ENCODE data around the gene PEX16. TPM values are rescaled to one million over a fixed set of nuclear protein-coding genes. Genes with fewer than 3 reads are reported as not detected.

PEX16 gene
- total RNA-seq, 4 donors from 2014 or later: 20.0 to 26.7 (median 21.3) TPM

GRCh38 chr11:45864041-45864440 is 53.6 kb downstream of the PEX16 start:
- Histone ChIP-seq H3K9me3 (no peaks in the 10 kb centered on the region), H3K4me1 (peaks cover 7 to 31% (median 12%) of the 10 kb centered on the region in 3 donors), H3K27me3 (no peaks in the 10 kb centered on the region), H3K36me3 (peaks cover 6 to 89% of the 10 kb centered on the region in 2 donors), H3K27ac (no peak overlapping the region), H3K4me3 (no peak overlapping the region)
- ATAC-seq: no peak
- TF ChIP-seq EP300 (IDR thresholded peaks at IDR 0.05) (no peak), CTCF (IDR thresholded peaks at IDR 0.05) (no peak), POLR2AphosphoS5 (IDR thresholded peaks at IDR 0.05) (no peak), POLR2A (IDR thresholded peaks at IDR 0.05) (no peak)

GRCh38 chr11:45860764-45861510 is 56.7 kb downstream of the PEX16 start:
- WGBS, 2 donors (ENCODE audit: low coverage in 1 of 2): 66 to 70% methylated on average over 2 to 4 of the region's 10 CpGs
- peaks cover 6 to 79% of the 10 kb centered on the region in 2 donors for H3K36me3 ChIP-seq
- ATAC-seq: no peak
- peaks cover 28 to 63% (median 43%) of the 10 kb centered on the region in 3 donors for H3K4me1 ChIP-seq
- TF ChIP-seq EP300 (IDR thresholded peaks at IDR 0.05) (no peak), POLR2A (IDR thresholded peaks at IDR 0.05) (no peak)
- no peaks in the 10 kb centered on the region for H3K27me3 ChIP-seq
- no peak overlapping the region for H3K4me3 ChIP-seq
- H3K9me3 ChIP-seq: no peaks in the 10 kb centered on the region
- peak overlapping the region; percentile 84 to 99 (median 94) for H3K27ac ChIP-seq

- H3K4me1 ChIP-seq: peaks cover 29 to 68% (median 49%) of the 10 kb centered on the region in 3 donors
- ATAC-seq: no peak
- WGBS, 2 donors (ENCODE audit: low coverage in 1 of 2): 92 to 96% methylated on average over 3 to 4 of the region's 5 CpGs
- H3K4me3 ChIP-seq: no peak overlapping the region
- peaks cover 6 to 75% of the 10 kb centered on the region in 2 donors for H3K36me3 ChIP-seq
- no peak for TF ChIP-seq POLR2AphosphoS5 (IDR thresholded peaks at IDR 0.05)
- TF ChIP-seq EP300 (IDR thresholded peaks at IDR 0.05): no peak
- TF ChIP-seq POLR2A (IDR thresholded peaks at IDR 0.05): no peak
- TF ChIP-seq CTCF (IDR thresholded peaks at IDR 0.05): no peak
- no peaks in the 10 kb centered on the region for H3K27me3 ChIP-seq
- no peaks in the 10 kb centered on the region for H3K9me3 ChIP-seq
- H3K27ac ChIP-seq: peak overlapping the region; percentile 84 to 99 (median 94)
Observed at GRCh38 chr11:45860348-45860747, 57.3 kb downstream of the PEX16 start.

Other genes starting within 250 kb of the PEX16 start
- gene SLC35C1, start 112.7 kb downstream of the PEX16 start, total RNA-seq: 10 to 100 TPM in 1 of 4 donors, 1 to 10 TPM in 3; 6.8 to 22.3 (median 8.5) TPM
- gene CRY2, start 70.4 kb downstream of the PEX16 start, total RNA-seq: 10 to 100 TPM; 38.8 to 82.0 (median 47.7) TPM
- 10 to 100 TPM in 3 of 4 donors, 1 to 10 TPM in 1; 9.8 to 17.5 (median 13.8) TPM for gene MAPK8IP1, start 32.2 kb downstream of the PEX16 start, total RNA-seq
- 1 to 10 TPM in 1 of 4 donors, under 1 TPM in 1, not detected in 2; 0.54 to 2.3 TPM for gene FREY1, start 10.6 kb downstream of the PEX16 start, total RNA-seq
- gene LARGE2, start 4.8 kb upstream of the PEX16 start, total RNA-seq: 1 to 10 TPM in 1 of 4 donors, not detected in 3; 2.5 TPM
- 10 to 100 TPM; 28.5 to 53.9 (median 42.2) TPM for gene PHF21A, start 203.6 kb upstream of the PEX16 start, total RNA-seq

Data from gastroesophageal sphincter (tissue), 4 donors.